ENCODE measurements around the gene RILPL2. TPM values are rescaled to one million over a fixed set of nuclear protein-coding genes. Genes with fewer than 3 reads are reported as not detected.
"Not testable (repeated sequence)": the region's sequence is repeated elsewhere in the genome, so short reads cannot be mapped to it uniquely, and the experiment has no call there.

The RILPL2 gene
- polyA plus RNA-seq = 14.3 TPM

GRCh38 chr12:123436017-123436964, at the start of gene RILPL2:
RILPL2 (minus strand) TSS chr12:123436684; CDS start chr12:123436420, 264 bp downstream.
- no peaks in the 10 kb centered on the region for H3K27me3 Mint-ChIP-seq
- H3K27ac Mint-ChIP-seq = peak within 1 kb of the TSS; percentile 80 to 98 (median 96)
- no peaks in the 10 kb centered on the region for H3K9me3 Mint-ChIP-seq
- peaks cover 28 to 41% (median 33%) of the 10 kb centered on the region in 3 donors for H3K4me1 Mint-ChIP-seq
- H3K36me3 Mint-ChIP-seq = peaks cover under 1% of the 10 kb centered on the region
- H3K4me3 Mint-ChIP-seq = peak within 1 kb of the TSS; percentile 83 to 99 (median 96)

- peaks cover 2% of the 10 kb centered on the region for H3K27me3 Mint-ChIP-seq
- H3K36me3 Mint-ChIP-seq = no peaks in the 10 kb centered on the region
- H3K4me1 Mint-ChIP-seq = peaks cover under 1 to 12% (median 10%) of the 10 kb centered on the region in 3 donors
- H3K27ac Mint-ChIP-seq = no peak overlapping the region
- no peak overlapping the region for H3K4me3 Mint-ChIP-seq
- H3K9me3 Mint-ChIP-seq = no peaks in the 10 kb centered on the region
Measured at GRCh38 chr12:123485756-123486155, 49.3 kb upstream of the RILPL2 start.

- Mint-ChIP-seq H3K27me3 (peaks cover 2% of the 10 kb centered on the region), H3K36me3 (no peaks in the 10 kb centered on the region), H3K27ac (peak overlapping the region in 2 of 3 donors; percentile 26 to 82), H3K9me3 (no peaks in the 10 kb centered on the region), H3K4me1 (peaks cover 9 to 22% (median 14%) of the 10 kb centered on the region in 3 donors), H3K4me3 (peak overlapping the region in 1 of 4 donors; percentile 66)
Measured at GRCh38 chr12:123483602-123484248, 47.2 kb upstream of the RILPL2 start.

GRCh38 chr12:123482876-123483275, 46.4 kb upstream of the RILPL2 start:
- Mint-ChIP-seq H3K4me3 (no peak overlapping the region), H3K27ac (no peak overlapping the region)

GRCh38 chr12:123481251-123481650, 44.8 kb upstream of the RILPL2 start:
- Mint-ChIP-seq H3K4me1 (peaks cover 14 to 22% (median 16%) of the 10 kb centered on the region in 3 donors), H3K4me3 (peak overlapping the region in 2 of 4 donors; percentile 50 to 71)
- not testable (repeated sequence) for H3K9me3 Mint-ChIP-seq, H3K27me3 Mint-ChIP-seq, H3K36me3 Mint-ChIP-seq, H3K27ac Mint-ChIP-seq

More at GRCh38 chr12:123482876-123483275, 46.4 kb upstream of the RILPL2 start:
- Mint-ChIP-seq H3K36me3 (no peaks in the 10 kb centered on the region), H3K27me3 (peaks cover 2% of the 10 kb centered on the region), H3K9me3 (no peaks in the 10 kb centered on the region), H3K4me1 (peaks cover 9 to 22% (median 14%) of the 10 kb centered on the region in 3 donors)

- H3K36me3 Mint-ChIP-seq = peaks cover 2% of the 10 kb centered on the region
- no peak overlapping the region for H3K4me3 Mint-ChIP-seq
- no peaks in the 10 kb centered on the region for H3K9me3 Mint-ChIP-seq
- peak overlapping the region; percentile 7 to 46 (median 32) for H3K27ac Mint-ChIP-seq
- H3K4me1 Mint-ChIP-seq = peaks cover 23 to 29% (median 26%) of the 10 kb centered on the region in 3 donors
- H3K27me3 Mint-ChIP-seq = peaks cover 2% of the 10 kb centered on the region
Measured at GRCh38 chr12:123479442-123480180, 43.1 kb upstream of the RILPL2 start.

GRCh38 chr12:123478762-123479161, 42.3 kb upstream of the RILPL2 start:
- H3K27ac Mint-ChIP-seq = no peak overlapping the region
- peaks cover 2% of the 10 kb centered on the region for H3K36me3 Mint-ChIP-seq
- no peaks in the 10 kb centered on the region for H3K27me3 Mint-ChIP-seq
- H3K4me1 Mint-ChIP-seq = peaks cover 23 to 26% (median 23%) of the 10 kb centered on the region in 3 donors
- no peaks in the 10 kb centered on the region for H3K9me3 Mint-ChIP-seq
- no peak overlapping the region for H3K4me3 Mint-ChIP-seq

- H3K4me3 Mint-ChIP-seq = no peak overlapping the region
- H3K4me1 Mint-ChIP-seq = peaks cover 22 to 26% (median 23%) of the 10 kb centered on the region in 3 donors
- peaks cover 2% of the 10 kb centered on the region for H3K36me3 Mint-ChIP-seq
- H3K27me3 Mint-ChIP-seq = no peaks in the 10 kb centered on the region
- no peaks in the 10 kb centered on the region for H3K9me3 Mint-ChIP-seq
- H3K27ac Mint-ChIP-seq = peak overlapping the region in 1 of 3 donors; percentile 21
Measured at GRCh38 chr12:123478069-123478468, 41.6 kb upstream of the RILPL2 start.

- H3K27me3 Mint-ChIP-seq = no peaks in the 10 kb centered on the region
- H3K36me3 Mint-ChIP-seq = peaks cover 2% of the 10 kb centered on the region
- H3K4me3 Mint-ChIP-seq = peak overlapping the region in 3 of 4 donors; percentile 38 to 77 (median 56)
- H3K27ac Mint-ChIP-seq = peak overlapping the region in 2 of 3 donors; percentile 79 to 98
- peaks cover 15 to 22% (median 22%) of the 10 kb centered on the region in 3 donors for H3K4me1 Mint-ChIP-seq
- H3K9me3 Mint-ChIP-seq = no peaks in the 10 kb centered on the region
Measured at GRCh38 chr12:123475246-123475703, 38.8 kb upstream of the RILPL2 start.

- no peaks in the 10 kb centered on the region for H3K27me3 Mint-ChIP-seq
- peaks cover 12 to 20% (median 17%) of the 10 kb centered on the region in 3 donors for H3K4me1 Mint-ChIP-seq
- H3K4me3 Mint-ChIP-seq = peak overlapping the region in 3 of 4 donors; percentile 38 to 77 (median 56)
- peak overlapping the region in 2 of 3 donors; percentile 79 to 98 for H3K27ac Mint-ChIP-seq
- no peaks in the 10 kb centered on the region for H3K9me3 Mint-ChIP-seq
- peaks cover 2% of the 10 kb centered on the region for H3K36me3 Mint-ChIP-seq
Measured at GRCh38 chr12:123474485-123475245, 38.2 kb upstream of the RILPL2 start.

- no peak overlapping the region for H3K27ac Mint-ChIP-seq
- H3K4me1 Mint-ChIP-seq = peaks cover 15 to 24% (median 21%) of the 10 kb centered on the region in 3 donors
- no peaks in the 10 kb centered on the region for H3K9me3 Mint-ChIP-seq
- no peaks in the 10 kb centered on the region for H3K27me3 Mint-ChIP-seq
- H3K4me3 Mint-ChIP-seq = no peak overlapping the region
- peaks cover 2% of the 10 kb centered on the region for H3K36me3 Mint-ChIP-seq
Measured at GRCh38 chr12:123472438-123472849, 36.0 kb upstream of the RILPL2 start.

GRCh38 chr12:123471374-123472068, 35.0 kb upstream of the RILPL2 start:
- Mint-ChIP-seq H3K4me1 (peaks cover 15 to 24% (median 16%) of the 10 kb centered on the region in 3 donors), H3K27ac (no peak overlapping the region), H3K36me3 (no peaks in the 10 kb centered on the region), H3K9me3 (no peaks in the 10 kb centered on the region), H3K27me3 (no peaks in the 10 kb centered on the region), H3K4me3 (no peak overlapping the region)

- H3K36me3 Mint-ChIP-seq = no peaks in the 10 kb centered on the region
- no peaks in the 10 kb centered on the region for H3K9me3 Mint-ChIP-seq
- H3K27me3 Mint-ChIP-seq = no peaks in the 10 kb centered on the region
- H3K4me3 Mint-ChIP-seq = no peak overlapping the region
- peaks cover 12 to 17% (median 12%) of the 10 kb centered on the region in 3 donors for H3K4me1 Mint-ChIP-seq
- H3K27ac Mint-ChIP-seq = peak overlapping the region in 1 of 3 donors; percentile 13
Measured at GRCh38 chr12:123469978-123470377, 33.5 kb upstream of the RILPL2 start.
